GM23338 (cell line): Measurements from ENCODE around the gene KIAA1671.

ENCODE experiments used
- CREB1 ChIP-seq: fragments of 250-450 bp; sonication (Bioruptor Pico); IDR thresholded peaks from 2 replicates; pipeline ENCODE4 v1.5.0; 2020; ENCODE audit warnings: low read depth, mild to moderate bottlenecking, moderate library complexity
- CTCF ChIP-seq, 2 experiments: fragments of 200-600 bp in 1 of 2; sonication (generic) in 1 of 2; conservative IDR thresholded peaks; 2 replicates each; pipeline versions ENCODE4 v1.5.1 to v1.6.1; 2016 to 2017; ENCODE audit warnings: antibody characterized with exemption in 2 of 2, low read depth in 2 of 2, mild to moderate bottlenecking in 2 of 2, moderate library complexity in 1 of 2
- EZH2phosphoT487 ChIP-seq: fragments of 200-600 bp; sonication (generic); IDR thresholded peaks from one replicate; pipeline ENCODE4 v1.8.1; 2018; ENCODE audit warnings: antibody characterized with exemption; ENCODE audit not compliant: unreplicated experiment
- POLR2AphosphoS5 ChIP-seq: IDR thresholded peaks from 2 replicates; pipeline ENCODE4 v1.6.1; 2016; ENCODE audit warnings: antibody characterized with exemption, low read depth
- REST ChIP-seq: IDR thresholded peaks from one replicate; pipeline ENCODE4 v1.6.1; 2018; ENCODE audit warnings: antibody characterized with exemption; ENCODE audit not compliant: unreplicated experiment

- TF ChIP-seq CTCF (conservative IDR thresholded peaks at IDR 0.05; ENCODE audit: low read depth in 2 of 2) (no peak), EZH2phosphoT487 (no peak), REST (no peak), POLR2AphosphoS5 (no peak), CREB1 (CRISPR knock-in tag) (no peak)
These were observed 36.6 kb downstream of the KIAA1671 start for GRCh38 chr22:24989135-24989534.
